Mesendoderm (in vitro differentiated cells): ENCODE results near the gene SLC4A4.

ENCODE experiments used
- DNase-seq: peaks from one replicate; pipeline ENCODE4 v3.0.0; 2013
- H2AK5ac ChIP-seq: 2 replicates; pipeline ENCODE4 v1.6.1; 2013; ENCODE audit warnings: low read length, inconsistent platforms
- H2BK120ac ChIP-seq: 2 replicates; pipeline ENCODE4 v1.6.1; 2013; ENCODE audit warnings: low read depth, mild to moderate bottlenecking, low read length, moderate library complexity, mixed read lengths
- H2BK15ac ChIP-seq: replicated peaks from 2 replicates; pipeline ENCODE4 v1.6.1; 2013; ENCODE audit warnings: low read depth, mild to moderate bottlenecking, moderate library complexity
- H2BK5ac ChIP-seq: 2 replicates; pipeline ENCODE4 v1.6.1; 2013; ENCODE audit warnings: low read length, inconsistent platforms
- H3K18ac ChIP-seq: 2 replicates; pipeline ENCODE4 v1.6.1; 2013; ENCODE audit warnings: mild to moderate bottlenecking, low read length, mixed read lengths
- H3K23ac ChIP-seq: one replicate; pipeline ENCODE4 v1.6.1; 2013; ENCODE audit warnings: low read length
- H3K27ac ChIP-seq: 2 replicates; pipeline ENCODE4 v1.5.1; 2013; ENCODE audit warnings: low read depth, mild to moderate bottlenecking, inconsistent platforms, low read length, moderate library complexity
- H3K27me3 ChIP-seq: 2 replicates; pipeline ENCODE4 v1.6.1; 2013; ENCODE audit warnings: low read length, control low read depth, mild to moderate bottlenecking, inconsistent platforms; ENCODE audit not compliant: insufficient read depth, poor library complexity
- H3K36me3 ChIP-seq: 2 replicates; pipeline ENCODE4 v1.6.1; 2013; ENCODE audit warnings: low read length, inconsistent platforms; ENCODE audit not compliant: control insufficient read depth, insufficient read depth
- H3K4ac ChIP-seq: one replicate; pipeline ENCODE4 v1.6.1; 2013; ENCODE audit warnings: low read depth, mild to moderate bottlenecking, low read length, moderate library complexity
- H3K4me1 ChIP-seq: 2 replicates; pipeline ENCODE4 v1.6.1; 2013; ENCODE audit warnings: low read depth, low read length, inconsistent platforms; ENCODE audit not compliant: control insufficient read depth
- H3K4me2 ChIP-seq: 2 replicates; pipeline ENCODE4 v1.6.1; 2013; ENCODE audit warnings: low read length
- H3K4me3 ChIP-seq: 2 replicates; pipeline ENCODE4 v1.5.1; 2013; ENCODE audit warnings: mild to moderate bottlenecking, low read length
- H3K56ac ChIP-seq: one replicate; pipeline ENCODE4 v1.6.1; 2013; ENCODE audit warnings: low read length
- H3K79me1 ChIP-seq: 2 replicates; pipeline ENCODE4 v1.6.1; 2013; ENCODE audit warnings: low read length, inconsistent platforms
- H3K79me2 ChIP-seq: 2 replicates; pipeline ENCODE4 v1.6.1; 2013; ENCODE audit warnings: mild to moderate bottlenecking, low read length; ENCODE audit not compliant: control insufficient read depth, insufficient read depth
- H3K9ac ChIP-seq: 2 replicates; pipeline ENCODE4 v1.6.1; 2013; ENCODE audit warnings: low read length, inconsistent platforms
- H4K5ac ChIP-seq: one replicate; pipeline ENCODE4 v1.6.1; 2013; ENCODE audit warnings: low read length
- H4K8ac ChIP-seq: one replicate; pipeline ENCODE4 v1.6.1; 2013; ENCODE audit warnings: low read depth, mild to moderate bottlenecking, control low read depth, low read length, moderate library complexity
- WGBS: extraction: QIAGEN DNeasy Blood & Tissue Kit; methylation state at CpG from one replicate; pipeline ENCODE4 v1.1.7; 2013; ENCODE audit warnings: low lambda C conversion rate, missing lambda C conversion rate; ENCODE audit not compliant: insufficient coverage; ENCODE audit errors: extremely low coverage; 5-methylcytosine and 5-hydroxymethylcytosine counted together

Gene SLC4A4

DNA sequence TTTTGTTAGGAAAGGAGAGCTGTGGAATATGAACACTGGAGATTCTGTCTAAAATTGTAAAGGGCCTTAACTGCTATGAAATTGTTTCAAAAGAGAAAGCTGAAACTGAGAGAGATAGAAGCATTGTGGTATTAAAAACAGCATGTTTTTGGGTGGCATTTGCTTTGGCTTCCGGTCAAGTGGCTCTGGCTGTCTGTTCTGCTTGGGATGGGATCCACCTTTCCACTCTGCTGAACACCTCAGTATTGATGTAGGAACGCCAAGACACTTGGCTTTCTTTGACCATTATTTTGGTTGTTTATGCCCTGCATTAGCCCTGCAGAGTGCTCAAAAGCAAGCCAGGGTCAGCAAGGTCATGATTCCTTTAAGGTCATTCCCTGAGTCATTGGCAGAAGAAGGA, 199.7 kb downstream of the SLC4A4 start:
- Histone ChIP-seq H2BK15ac (no peak overlapping the region), H3K79me1 (no peaks in the 10 kb centered on the region), H3K4ac (no peak overlapping the region), H2BK5ac (no peak overlapping the region), H3K27me3 (no peaks in the 10 kb centered on the region), H3K36me3 (no peaks in the 10 kb centered on the region), H3K27ac (no peak overlapping the region), H3K4me3 (no peak overlapping the region), H3K23ac (no peak overlapping the region), H2AK5ac (no peak overlapping the region), H3K56ac (no peak overlapping the region), H3K9ac (no peak overlapping the region), H4K5ac (no peak overlapping the region), H2BK120ac (no peak overlapping the region), H4K8ac (no peak overlapping the region), H3K79me2 (no peaks in the 10 kb centered on the region), H3K4me2 (no peak overlapping the region), H3K18ac (no peak overlapping the region), H3K4me1 (no peaks in the 10 kb centered on the region)
- no peak for DNase-seq
- no CpG with 5 or more reads among the region's 2 CpGs for WGBS

GRCh38 chr4:71540749-71541269, 202.0 kb downstream of the SLC4A4 start:
- Histone ChIP-seq H3K27me3 (no peaks in the 10 kb centered on the region), H3K36me3 (no peaks in the 10 kb centered on the region), H2BK120ac (no peak overlapping the region), H2BK5ac (no peak overlapping the region), H3K56ac (no peak overlapping the region), H3K27ac (no peak overlapping the region), H3K18ac (no peak overlapping the region), H3K9ac (no peak overlapping the region), H3K4me2 (no peak overlapping the region), H3K23ac (no peak overlapping the region), H2BK15ac (no peak overlapping the region), H2AK5ac (no peak overlapping the region), H4K5ac (no peak overlapping the region), H3K4me3 (no peak overlapping the region), H3K4ac (no peak overlapping the region), H3K79me2 (no peaks in the 10 kb centered on the region), H3K79me1 (no peaks in the 10 kb centered on the region), H4K8ac (no peak overlapping the region), H3K4me1 (no peaks in the 10 kb centered on the region)
- peak; percentile 57 for DNase-seq
- 100% methylated on average over 1 of the region's 4 CpGs for WGBS

- no peak overlapping the region for H3K56ac ChIP-seq
- no peak overlapping the region for H3K27ac ChIP-seq
- H3K4ac ChIP-seq = no peak overlapping the region
- no peak overlapping the region for H2AK5ac ChIP-seq
- no peak overlapping the region for H3K9ac ChIP-seq
- H3K79me2 ChIP-seq = no peaks in the 10 kb centered on the region
- no peak overlapping the region for H4K8ac ChIP-seq
- H2BK15ac ChIP-seq = no peak overlapping the region
- no peak overlapping the region for H3K23ac ChIP-seq
- DNase-seq = no peak
- no peak overlapping the region for H3K18ac ChIP-seq
- no peaks in the 10 kb centered on the region for H3K27me3 ChIP-seq
- no CpG with 5 or more reads among the region's 2 CpGs for WGBS
- no peak overlapping the region for H3K4me2 ChIP-seq
- H3K4me1 ChIP-seq = no peaks in the 10 kb centered on the region
- H3K4me3 ChIP-seq = no peak overlapping the region
- no peak overlapping the region for H2BK5ac ChIP-seq
- no peak overlapping the region for H4K5ac ChIP-seq
- no peaks in the 10 kb centered on the region for H3K79me1 ChIP-seq
- H3K36me3 ChIP-seq = no peaks in the 10 kb centered on the region
- H2BK120ac ChIP-seq = no peak overlapping the region
These were observed 202.7 kb downstream of the SLC4A4 start for GRCh38 chr4:71541541-71541940.

- DNase-seq = no peak
- Histone ChIP-seq H3K4me3 (no peak overlapping the region), H3K4ac (no peak overlapping the region), H3K79me2 (no peaks in the 10 kb centered on the region), H3K4me2 (no peak overlapping the region), H2BK120ac (no peak overlapping the region), H3K36me3 (no peaks in the 10 kb centered on the region), H3K27me3 (no peaks in the 10 kb centered on the region), H3K79me1 (no peaks in the 10 kb centered on the region), H4K5ac (no peak overlapping the region), H2BK5ac (no peak overlapping the region), H3K18ac (no peak overlapping the region), H3K23ac (no peak overlapping the region), H4K8ac (no peak overlapping the region), H3K56ac (no peak overlapping the region), H3K4me1 (no peaks in the 10 kb centered on the region), H3K27ac (no peak overlapping the region), H2AK5ac (no peak overlapping the region), H3K9ac (no peak overlapping the region), H2BK15ac (no peak overlapping the region)
- no CpG with 5 or more reads among the region's 3 CpGs for WGBS
These were observed 206.3 kb downstream of the SLC4A4 start for GRCh38 chr4:71545168-71545567.

- no peaks in the 10 kb centered on the region for H3K79me1 ChIP-seq
- H4K5ac ChIP-seq = no peak overlapping the region
- no peak overlapping the region for H3K4me2 ChIP-seq
- no peak overlapping the region for H2BK15ac ChIP-seq
- no peak overlapping the region for H3K9ac ChIP-seq
- no peak overlapping the region for H3K4me3 ChIP-seq
- 100% methylated on average over 1 of the region's 3 CpGs for WGBS
- H3K56ac ChIP-seq = no peak overlapping the region
- H3K27me3 ChIP-seq = no peaks in the 10 kb centered on the region
- no peak overlapping the region for H3K27ac ChIP-seq
- no peaks in the 10 kb centered on the region for H3K79me2 ChIP-seq
- H4K8ac ChIP-seq = no peak overlapping the region
- no peak overlapping the region for H2BK5ac ChIP-seq
- no peak overlapping the region for H3K23ac ChIP-seq
- H3K4ac ChIP-seq = no peak overlapping the region
- no peak overlapping the region for H2BK120ac ChIP-seq
- DNase-seq = peak; percentile 61
- no peak overlapping the region for H3K18ac ChIP-seq
- no peaks in the 10 kb centered on the region for H3K36me3 ChIP-seq
- H2AK5ac ChIP-seq = no peak overlapping the region
- H3K4me1 ChIP-seq = no peaks in the 10 kb centered on the region
These were observed 210.8 kb downstream of the SLC4A4 start for GRCh38 chr4:71549516-71550160.
